NCI-H748 (cell line): ENCODE measurements around the gene GPHN.

ENCODE experiments used
- DNase-seq: peaks from one replicate; lab custom pipeline; 2025; ENCODE audit not compliant: unreplicated experiment; lab: John Stamatoyannopoulos, UW

The GPHN gene

GRCh38 chr14:66916421-66916820 lies 408.5 kb downstream of the GPHN start:
- no peak for DNase-seq

- no peak for DNase-seq
These were observed 410.6 kb downstream of the GPHN start for GRCh38 chr14:66918527-66918926.

- no peak for DNase-seq
These were observed 412.2 kb downstream of the GPHN start for GRCh38 chr14:66920196-66920595.

- DNase-seq, result no peak
These were observed 415.3 kb downstream of the GPHN start for GRCh38 chr14:66923251-66923650.

GRCh38 chr14:66939409-66939808 lies 431.5 kb downstream of the GPHN start:
- no peak for DNase-seq

GRCh38 chr14:66944872-66945271 lies 436.9 kb downstream of the GPHN start:
- peak; percentile 31 for DNase-seq

- DNase-seq, result no peak
These were observed 447.2 kb downstream of the GPHN start for GRCh38 chr14:66955159-66955558.

- no peak for DNase-seq
These were observed 451.6 kb downstream of the GPHN start for GRCh38 chr14:66959437-66960050.

- no peak for DNase-seq
These were observed 457.9 kb downstream of the GPHN start for GRCh38 chr14:66965831-66966230.

- no peak for DNase-seq
These were observed 464.5 kb downstream of the GPHN start for GRCh38 chr14:66972469-66972868.

GRCh38 chr14:66974397-66975025 lies 466.6 kb downstream of the GPHN start:
- no peak for DNase-seq

- no peak for DNase-seq
These were observed 467.3 kb downstream of the GPHN start for GRCh38 chr14:66975251-66975650.

- no peak for DNase-seq
These were observed 471.4 kb downstream of the GPHN start for GRCh38 chr14:66979101-66979974.

- no peak for DNase-seq
These were observed 474.3 kb downstream of the GPHN start for GRCh38 chr14:66982247-66982646.

GRCh38 chr14:66992776-66993175 lies 484.8 kb downstream of the GPHN start:
- DNase-seq, result no peak

- DNase-seq, result no peak
These were observed 485.6 kb downstream of the GPHN start for GRCh38 chr14:66993512-66993911.

GRCh38 chr14:66998013-66998412 lies 490.1 kb downstream of the GPHN start:
- no peak for DNase-seq

- no peak for DNase-seq
These were observed 492.0 kb downstream of the GPHN start for GRCh38 chr14:66999978-67000377.

GRCh38 chr14:67002994-67003753 lies 495.2 kb downstream of the GPHN start:
- no peak for DNase-seq

- no peak for DNase-seq
These were observed 496.6 kb downstream of the GPHN start for GRCh38 chr14:67004521-67004920.

GRCh38 chr14:67010602-67011001 lies 502.7 kb downstream of the GPHN start:
- no peak for DNase-seq
